Adipocyte (in vitro differentiated cells): ENCODE results near the gene ARFGAP2.

Experiments
- DNase-seq: peaks from one replicate; pipeline ENCODE4 v3.0.0-alpha.2; 2015; ENCODE audit warnings: low read depth
- H3K27me3 ChIP-seq: replicated peaks from 2 replicates; pipeline ENCODE4 v1.7.0; 2013; ENCODE audit warnings: mild to moderate bottlenecking, low read length, moderate library complexity; ENCODE audit not compliant: control insufficient read depth, insufficient read depth
- H3K36me3 ChIP-seq: 2 replicates; pipeline ENCODE4 v1.7.0; 2013; ENCODE audit warnings: low read length, mild to moderate bottlenecking, moderate library complexity; ENCODE audit not compliant: control insufficient read depth, insufficient read depth, severe bottlenecking
- H3K4me1 ChIP-seq: 2 replicates; pipeline ENCODE4 v1.7.0; 2013; ENCODE audit warnings: mild to moderate bottlenecking, low read length, moderate library complexity; ENCODE audit not compliant: control insufficient read depth, insufficient read depth
- H3K4me3 ChIP-seq: 2 replicates; pipeline ENCODE4 v1.7.0; 2013; ENCODE audit warnings: mild to moderate bottlenecking, low read length, moderate library complexity
- H3K9ac ChIP-seq: 2 replicates; pipeline ENCODE4 v1.7.0; 2013; ENCODE audit warnings: mild to moderate bottlenecking, low read length, moderate library complexity
- H3K9me3 ChIP-seq: 2 replicates; pipeline ENCODE4 v1.7.0; 2013; ENCODE audit warnings: mild to moderate bottlenecking, low read length, moderate library complexity; ENCODE audit not compliant: control insufficient read depth

The ARFGAP2 gene

DNA sequence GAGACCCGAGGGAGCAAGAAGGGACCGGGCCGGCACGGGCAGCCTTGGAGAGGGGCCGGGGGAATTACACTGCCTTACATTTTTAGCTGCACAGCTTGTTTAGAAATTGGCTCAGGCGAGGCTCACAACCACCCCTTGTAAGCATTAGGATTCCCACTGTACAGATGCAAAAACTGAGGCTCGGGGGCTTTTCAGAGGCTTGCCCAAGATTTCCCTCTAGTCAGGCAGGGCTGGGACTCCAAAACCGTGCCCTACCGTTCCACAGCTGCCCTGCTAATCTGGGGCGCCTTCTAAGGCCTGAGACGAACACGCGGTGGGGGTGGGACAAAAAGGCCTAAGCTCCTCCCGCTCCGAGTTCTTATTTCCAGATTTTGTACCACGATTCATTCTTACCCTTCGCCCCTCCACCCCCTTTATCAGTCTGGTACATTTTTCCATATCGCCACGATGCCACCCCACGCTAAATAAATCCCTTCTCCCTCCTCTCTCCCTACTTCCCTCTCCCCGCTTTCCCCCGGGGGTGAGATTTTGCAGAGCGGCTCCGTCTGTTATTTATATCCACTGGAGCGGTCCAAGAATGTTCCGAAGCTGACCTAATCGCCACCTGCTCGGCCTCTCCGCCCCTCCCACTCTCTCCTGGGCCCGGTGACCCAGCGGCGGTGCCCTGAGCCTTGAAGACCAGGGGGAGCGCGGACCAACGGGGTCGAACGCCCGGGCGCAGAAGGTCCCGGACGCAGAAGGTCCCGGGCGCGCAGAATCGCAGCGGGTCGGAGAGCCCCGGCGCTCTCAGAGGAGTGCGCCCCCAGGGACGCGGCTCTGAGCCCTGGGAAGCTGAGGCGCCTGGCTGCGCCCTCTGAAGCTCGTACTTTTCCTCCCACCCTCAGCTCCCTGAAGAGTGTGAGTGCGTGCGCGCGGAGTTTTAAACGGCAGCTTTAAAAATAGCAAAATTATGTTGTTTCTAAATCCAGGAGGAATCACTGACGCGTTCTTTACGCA is 10.3 kb upstream of the ARFGAP2 start:
- peak overlapping the region; percentile 72 for H3K4me3 ChIP-seq
- H3K9me3 ChIP-seq = no peaks in the 10 kb centered on the region
- DNase-seq = peak; percentile 70
- peak overlapping the region; percentile 9 for H3K9ac ChIP-seq
- H3K36me3 ChIP-seq = no peaks in the 10 kb centered on the region
- H3K27me3 ChIP-seq = no peaks in the 10 kb centered on the region
- peaks cover 30% of the 10 kb centered on the region for H3K4me1 ChIP-seq

DNA sequence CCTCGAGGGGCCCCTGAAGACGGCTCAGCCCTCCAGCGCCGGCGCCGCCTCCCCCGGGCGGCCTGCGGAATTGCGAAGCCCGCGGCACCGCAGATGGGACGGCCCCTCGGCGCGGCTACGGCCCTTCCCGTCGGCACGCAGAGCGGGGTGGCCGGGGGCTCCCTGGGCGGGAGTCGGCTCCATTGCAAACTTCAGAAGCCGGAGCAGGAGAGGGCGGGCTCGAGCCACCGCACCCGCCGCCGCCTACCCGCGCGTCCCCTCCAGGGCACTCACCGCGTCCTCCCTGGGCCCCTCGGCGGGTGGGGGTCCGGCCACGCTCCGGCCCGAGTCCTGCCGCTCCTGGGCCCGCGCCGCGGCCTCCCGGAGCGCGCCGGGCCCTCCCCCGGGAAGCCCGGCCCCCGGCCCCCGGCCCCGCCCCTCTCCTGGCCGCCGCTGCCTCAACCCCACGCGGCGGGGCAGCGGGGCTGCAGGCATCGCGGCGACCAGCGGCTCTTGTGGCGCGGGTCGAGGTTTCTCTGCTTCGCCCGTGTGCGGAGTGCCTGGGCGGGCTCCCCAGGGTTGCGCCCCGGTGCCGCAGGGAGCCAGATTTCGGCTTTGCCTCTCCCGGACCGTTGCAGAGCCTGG is 9.5 kb upstream of the ARFGAP2 start, which contains the start of gene PACSIN3:
Gene PACSIN3, minus strand, starts transcription at position 359 of the 624 bp plus-strand sequence. CDS start 3,707 bp downstream, outside the sequence.
- Histone ChIP-seq H3K27me3 (no peaks in the 10 kb centered on the region), H3K4me1 (peaks cover 30% of the 10 kb centered on the region), H3K4me3 (peak within 1 kb of the TSS; percentile 80), H3K36me3 (no peaks in the 10 kb centered on the region), H3K9ac (peak within 1 kb of the TSS; percentile 79), H3K9me3 (no peaks in the 10 kb centered on the region)
- DNase-seq = peak; percentile 78

DNA sequence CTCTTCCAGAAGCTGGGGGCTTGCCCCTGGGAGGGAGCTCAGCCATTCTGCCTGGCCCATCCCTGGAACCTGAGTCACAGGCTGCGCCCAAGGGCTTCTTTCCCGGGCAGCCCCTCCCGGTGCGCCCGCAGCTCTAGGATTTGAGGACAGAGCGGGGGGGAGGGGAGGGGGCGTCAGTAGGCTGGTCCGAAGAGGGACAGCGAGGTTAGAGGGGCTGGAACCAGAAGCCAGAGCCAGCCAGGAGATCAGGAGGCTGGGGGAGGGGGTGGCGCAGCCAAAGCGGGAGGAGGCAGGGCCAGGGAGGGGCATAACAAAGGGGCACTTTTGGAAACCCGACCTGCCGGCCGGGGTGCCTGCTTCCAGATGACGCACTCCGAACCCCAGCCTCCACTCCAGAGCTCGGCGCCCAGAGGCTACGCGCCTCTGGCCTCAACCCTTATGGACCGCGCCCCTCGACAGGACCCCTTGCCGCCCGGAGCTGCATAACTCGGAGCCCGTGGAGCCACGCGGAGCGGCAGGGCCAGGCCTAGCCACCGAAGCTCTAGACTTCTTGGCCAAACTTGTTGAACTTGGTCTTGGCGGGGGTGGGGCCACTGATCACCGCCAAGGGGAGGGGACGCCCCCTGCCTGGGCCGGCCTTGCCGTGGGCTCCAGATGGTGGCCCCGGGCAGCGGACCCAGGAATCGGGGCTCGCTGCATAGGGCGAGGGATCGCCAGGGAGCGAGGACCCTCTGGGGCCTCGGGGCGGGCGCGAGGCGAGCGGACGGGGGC is 8.8 kb upstream of the ARFGAP2 start:
- H3K9ac ChIP-seq = peak overlapping the region; percentile 79
- H3K4me3 ChIP-seq = peak overlapping the region; percentile 80
- peak; percentile 81 for DNase-seq
- no peaks in the 10 kb centered on the region for H3K9me3 ChIP-seq
- peaks cover 30% of the 10 kb centered on the region for H3K4me1 ChIP-seq
- no peaks in the 10 kb centered on the region for H3K36me3 ChIP-seq
- no peaks in the 10 kb centered on the region for H3K27me3 ChIP-seq

DNA sequence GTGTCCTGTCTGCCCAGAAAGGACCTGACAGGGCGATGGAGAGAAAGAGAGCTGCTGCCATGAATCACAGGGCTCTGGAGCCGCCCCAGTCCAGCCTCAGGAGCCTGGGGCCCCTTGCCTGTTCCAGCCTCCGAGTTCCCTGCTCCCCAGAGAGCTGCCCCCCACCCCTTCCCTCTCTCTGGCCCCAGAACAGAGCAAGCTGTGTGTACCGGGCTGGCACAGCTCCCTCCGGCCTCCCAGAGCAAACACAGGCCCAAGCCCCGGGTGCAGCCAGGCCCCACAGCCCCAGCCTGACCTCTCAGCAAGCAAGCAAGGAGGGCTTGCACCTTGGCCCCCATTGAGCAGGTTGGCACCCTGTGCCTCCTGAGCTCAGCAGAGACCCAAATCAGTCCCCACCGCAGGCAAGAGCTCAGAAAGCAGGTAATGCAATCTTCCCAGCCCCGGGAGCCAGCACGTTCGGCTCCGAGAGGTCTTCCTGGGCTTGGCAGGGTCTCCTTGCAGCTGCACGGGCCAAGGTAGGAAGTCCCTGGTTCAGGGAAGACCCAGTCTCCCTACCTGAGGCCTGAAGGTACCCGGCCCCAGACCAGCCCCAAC is 8.1 kb upstream of the ARFGAP2 start:
- peak; percentile 41 for DNase-seq
- Histone ChIP-seq H3K27me3 (no peaks in the 10 kb centered on the region), H3K4me3 (peak overlapping the region; percentile 80), H3K4me1 (peaks cover 30% of the 10 kb centered on the region), H3K9ac (peak overlapping the region; percentile 79), H3K36me3 (no peaks in the 10 kb centered on the region), H3K9me3 (no peaks in the 10 kb centered on the region)

DNA sequence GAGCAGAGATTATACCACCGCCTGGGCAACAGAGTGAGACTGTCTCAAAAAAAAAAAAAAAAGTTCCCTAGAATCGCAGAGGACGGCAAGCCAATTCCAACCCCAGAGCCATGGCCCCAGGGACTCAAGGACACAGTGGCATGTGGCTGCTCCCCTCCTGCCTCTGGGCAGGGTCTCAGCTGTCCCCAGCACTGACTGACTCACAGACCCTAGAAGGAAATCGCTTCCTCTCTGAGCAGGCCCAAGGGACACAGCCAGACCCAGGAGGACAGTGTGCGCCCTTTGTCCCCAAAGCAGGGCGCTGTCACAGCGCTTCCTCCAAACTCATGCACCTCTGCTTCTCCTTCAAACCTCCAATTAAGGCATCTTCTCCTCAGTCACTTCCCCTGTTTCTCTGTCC is 7.3 kb upstream of the ARFGAP2 start:
- DNase-seq = no peak
- H3K27me3 ChIP-seq = no peaks in the 10 kb centered on the region
- H3K9me3 ChIP-seq = no peaks in the 10 kb centered on the region
- H3K9ac ChIP-seq = no peak overlapping the region
- H3K4me3 ChIP-seq = no peak overlapping the region
- H3K36me3 ChIP-seq = no peaks in the 10 kb centered on the region
- H3K4me1 ChIP-seq = peaks cover 27% of the 10 kb centered on the region

DNA sequence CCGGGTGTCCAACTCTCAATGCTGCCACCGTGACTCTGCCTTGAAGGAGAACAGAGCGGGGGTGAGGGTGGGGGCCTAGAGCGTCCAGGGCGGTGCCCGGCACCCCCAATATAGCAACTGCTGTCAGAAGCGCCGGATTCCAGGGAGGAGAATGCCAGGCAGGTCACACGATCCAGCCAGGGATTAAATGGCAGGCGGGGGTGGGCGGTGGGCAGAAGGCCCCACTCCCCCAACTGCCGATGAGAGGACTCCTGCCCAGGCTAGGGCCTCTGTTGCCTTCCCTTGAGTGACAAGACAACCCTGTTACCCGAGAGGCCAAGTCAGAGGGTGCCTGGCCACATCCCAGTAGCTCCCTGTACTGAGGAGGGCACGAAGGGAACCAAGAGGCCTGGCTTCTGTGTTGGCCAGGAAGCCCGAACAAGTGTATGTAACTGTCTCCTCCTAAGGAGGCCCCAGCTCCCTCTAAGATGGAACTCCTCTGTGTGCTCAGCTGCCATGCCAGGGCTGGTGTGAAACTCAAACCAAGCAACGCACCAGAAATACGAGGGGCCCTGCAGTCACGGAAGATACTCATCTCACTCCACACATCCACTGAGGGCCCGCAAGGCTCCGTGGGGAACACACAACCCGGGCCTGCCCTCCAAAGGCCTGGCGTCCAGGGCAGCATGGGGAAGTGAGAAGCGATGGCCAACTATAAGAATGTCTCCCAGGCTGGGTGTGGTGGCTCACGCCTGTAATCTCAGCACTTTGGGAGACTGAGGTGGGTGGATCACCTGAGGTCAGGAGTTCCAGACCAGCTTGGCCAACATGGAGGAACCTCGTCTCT is 6.6 kb upstream of the ARFGAP2 start:
- no peak overlapping the region for H3K9ac ChIP-seq
- H3K4me3 ChIP-seq = no peak overlapping the region
- H3K9me3 ChIP-seq = no peaks in the 10 kb centered on the region
- no peak for DNase-seq
- no peaks in the 10 kb centered on the region for H3K36me3 ChIP-seq
- no peaks in the 10 kb centered on the region for H3K27me3 ChIP-seq
- H3K4me1 ChIP-seq = peaks cover 28% of the 10 kb centered on the region

DNA sequence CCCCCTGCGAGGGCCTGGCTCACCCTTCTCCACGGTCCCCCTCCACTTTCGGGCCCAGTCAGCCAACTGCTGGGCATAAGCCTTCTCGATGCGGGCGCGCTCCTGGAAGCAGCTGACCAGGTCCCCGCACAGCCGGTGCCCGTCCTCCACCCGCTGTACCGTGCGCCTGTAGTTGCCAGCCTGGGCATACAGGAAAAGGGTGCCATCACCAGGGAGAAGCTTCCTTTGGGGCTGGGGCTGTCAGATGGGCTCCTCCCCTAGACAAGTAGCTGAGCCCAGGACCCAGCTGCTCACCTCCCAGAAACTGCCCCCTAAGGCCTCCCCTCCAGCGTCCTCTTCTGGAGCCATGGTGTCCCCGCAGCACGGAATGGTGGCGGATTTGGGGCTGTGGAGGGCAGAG is 5.7 kb upstream of the ARFGAP2 start:
- Histone ChIP-seq H3K9ac (no peak overlapping the region), H3K4me3 (no peak overlapping the region), H3K36me3 (no peaks in the 10 kb centered on the region), H3K4me1 (peaks cover 36% of the 10 kb centered on the region), H3K27me3 (no peaks in the 10 kb centered on the region), H3K9me3 (no peaks in the 10 kb centered on the region)
- no peak for DNase-seq

DNA sequence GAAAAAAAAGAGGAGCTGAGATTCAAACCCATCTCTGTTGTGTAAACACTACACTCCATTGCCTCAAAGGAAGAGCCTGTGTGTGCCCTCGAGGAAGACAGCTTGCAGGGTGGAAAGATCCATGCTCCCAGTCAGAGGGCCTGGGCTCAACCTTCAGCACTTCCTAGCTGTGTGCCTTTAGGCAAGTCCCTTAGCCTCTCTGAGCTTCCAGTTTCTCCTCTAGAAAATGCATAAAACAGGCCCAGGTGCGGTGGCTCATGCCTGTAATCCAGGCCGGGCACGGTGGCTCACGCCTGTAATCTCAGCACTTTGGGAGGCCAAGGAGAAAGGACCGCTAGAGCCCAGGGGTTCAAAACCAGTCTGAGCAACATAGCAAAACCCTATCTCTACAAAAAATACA is 4.6 kb upstream of the ARFGAP2 start:
- Histone ChIP-seq H3K4me3 (no peak overlapping the region), H3K9ac (no peak overlapping the region)

DNA sequence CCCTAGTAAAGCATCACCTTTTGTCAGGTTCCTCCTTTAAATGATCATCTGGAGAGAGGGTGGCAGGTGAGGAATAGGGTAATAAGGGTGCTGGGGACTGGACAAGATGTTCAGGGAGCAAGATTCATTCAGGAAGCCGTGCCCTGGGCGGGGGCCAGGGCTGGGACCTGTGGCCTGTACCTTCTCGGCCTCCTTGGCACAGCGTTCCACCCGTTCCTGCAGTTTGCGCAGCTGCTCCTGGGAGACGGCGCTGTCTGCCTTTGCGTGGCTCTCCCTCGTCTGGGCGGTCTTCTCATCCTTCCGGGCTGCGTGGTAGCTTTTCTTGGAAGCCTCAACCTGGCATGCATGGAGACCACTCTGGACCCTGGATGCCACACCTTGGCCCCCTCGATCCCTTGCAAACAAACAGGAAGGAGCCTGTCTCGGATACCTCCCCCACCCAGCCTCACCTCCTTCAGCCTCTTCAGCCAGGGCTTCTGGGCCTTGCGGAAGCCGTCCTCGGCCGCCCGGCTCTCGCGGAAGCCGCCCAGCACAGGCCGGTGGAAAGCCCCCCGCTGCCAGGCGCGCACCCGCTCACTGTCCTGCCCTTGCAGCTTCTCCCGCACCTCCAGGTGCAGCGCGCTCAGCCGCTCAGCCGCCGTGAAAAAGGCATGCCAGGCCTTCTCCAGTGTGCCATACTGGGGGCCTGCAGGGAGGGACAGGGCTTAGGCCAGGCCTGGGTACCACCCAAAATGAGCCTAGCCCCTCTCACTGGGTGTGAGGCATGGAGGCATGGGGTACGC is 3.5 kb upstream of the ARFGAP2 start:
- H3K4me1 ChIP-seq = peaks cover 30% of the 10 kb centered on the region
- no peak for DNase-seq
- H3K9ac ChIP-seq = no peak overlapping the region
- no peak overlapping the region for H3K4me3 ChIP-seq
- H3K9me3 ChIP-seq = no peaks in the 10 kb centered on the region
- no peaks in the 10 kb centered on the region for H3K36me3 ChIP-seq
- H3K27me3 ChIP-seq = no peaks in the 10 kb centered on the region

More for the DNA sequence above, 4.6 kb upstream of the ARFGAP2 start:
- H3K27me3 ChIP-seq = no peaks in the 10 kb centered on the region
- no peaks in the 10 kb centered on the region for H3K36me3 ChIP-seq
- no peaks in the 10 kb centered on the region for H3K9me3 ChIP-seq
- DNase-seq = no peak
- peaks cover 28% of the 10 kb centered on the region for H3K4me1 ChIP-seq

DNA sequence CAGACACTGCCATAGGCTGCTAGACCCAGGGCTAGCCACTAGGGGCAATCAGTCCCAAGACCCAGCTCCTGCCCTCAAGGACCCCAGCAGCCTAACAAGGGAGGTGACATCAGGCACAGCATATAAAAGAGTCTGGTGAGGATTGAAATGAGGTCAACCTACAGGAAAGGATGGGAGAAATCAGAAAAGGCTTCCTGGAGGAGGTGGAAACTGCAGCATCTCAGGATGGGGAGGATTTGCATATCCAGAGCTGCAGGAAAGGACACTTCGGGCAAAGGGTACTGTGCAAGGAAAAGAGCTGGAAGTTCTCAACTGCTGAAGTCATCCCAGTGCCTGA is 2.9 kb upstream of the ARFGAP2 start:
- Histone ChIP-seq H3K9ac (no peak overlapping the region), H3K9me3 (no peaks in the 10 kb centered on the region), H3K4me3 (no peak overlapping the region), H3K27me3 (no peaks in the 10 kb centered on the region), H3K4me1 (peaks cover 30% of the 10 kb centered on the region), H3K36me3 (no peaks in the 10 kb centered on the region)
- peak; percentile 54 for DNase-seq
